Activated CD4-positive, alpha-beta T cell treated with anti-CD3 and anti-CD28 coated beads for 4 hours (primary cell): ENCODE measurements around the gene IKZF4.

Experiments used
- DNase-seq, 2 donors: peaks; one replicate each; pipeline ENCODE4 v3.0.0-alpha.2; 2020

The IKZF4 gene

DNA sequence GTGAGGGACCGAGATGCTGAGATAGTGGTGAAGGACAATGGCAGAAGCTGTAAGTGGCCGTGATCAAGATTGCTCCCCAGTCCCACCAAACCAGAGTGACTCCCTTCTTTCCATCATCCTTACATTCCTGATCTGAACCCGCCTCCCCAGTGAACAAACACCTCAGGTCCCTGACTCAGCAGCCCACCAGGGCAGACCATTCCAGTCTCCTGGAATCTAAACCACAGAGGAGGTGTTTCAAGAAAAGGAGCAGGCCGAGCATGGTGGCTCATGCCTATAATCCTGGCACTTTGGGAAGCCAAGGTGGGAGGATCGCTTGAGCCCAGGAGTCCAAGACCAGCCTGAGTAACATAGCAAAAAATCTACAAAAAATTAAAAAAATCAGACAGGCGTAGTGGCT lies 65.8 kb downstream of the IKZF4 start:
- DNase-seq = no peak

- DNase-seq = no peak
Observed at GRCh38 chr12:56087220-56087619, 66.4 kb downstream of the IKZF4 start.
